ENCODE measurements around the gene SCAMP5. TPM values are rescaled to one million over a fixed set of nuclear protein-coding genes. Genes with fewer than 3 reads are reported as not detected.

The SCAMP5 gene
- total RNA-seq, 1 experiment from 2014 or later = 7.0 TPM

DNA sequence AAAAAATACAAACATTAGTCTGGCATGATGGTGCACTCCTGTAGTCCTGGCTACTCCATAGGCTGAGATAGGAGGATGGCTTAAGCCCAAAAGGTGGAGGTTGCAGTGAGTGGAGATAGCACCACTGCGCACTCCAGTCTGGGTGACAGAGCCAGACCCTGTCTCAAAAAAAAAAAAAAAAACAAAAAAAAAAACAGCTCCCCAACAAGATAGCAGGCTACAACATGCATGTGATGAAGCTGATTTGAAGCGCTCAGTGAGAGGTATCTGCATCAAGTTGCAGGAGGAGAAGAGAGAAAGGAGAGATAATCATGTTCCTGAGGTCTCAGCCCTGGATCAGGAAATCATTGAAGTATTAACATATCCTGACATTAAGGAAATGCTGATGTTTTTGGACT, 27.4 kb downstream of the SCAMP5 start:
- 0 out of 2 replicates have a peak overlapping the region, but pooled peaks have one; percentile 28 for H3K4me3 ChIP-seq (ENCODE audit: low read length)
- DNase-seq = no peak
- no peaks in the 10 kb centered on the region for H3K27me3 ChIP-seq (ENCODE audit: low read length)
- H3K9ac ChIP-seq (ENCODE audit: low read length) = peak overlapping the region; percentile 19; the same call in 1 of the 2 replicates
- TF ChIP-seq EZH2phosphoT487 (IDR thresholded peaks at IDR 0.05; ENCODE audit: borderline replicate concordance, low read length) (no peak), EZH2 (IDR thresholded peaks at IDR 0.05; ENCODE audit: low read length, unreplicated experiment) (no peak)
- TF ChIP-seq, protein P1, sequence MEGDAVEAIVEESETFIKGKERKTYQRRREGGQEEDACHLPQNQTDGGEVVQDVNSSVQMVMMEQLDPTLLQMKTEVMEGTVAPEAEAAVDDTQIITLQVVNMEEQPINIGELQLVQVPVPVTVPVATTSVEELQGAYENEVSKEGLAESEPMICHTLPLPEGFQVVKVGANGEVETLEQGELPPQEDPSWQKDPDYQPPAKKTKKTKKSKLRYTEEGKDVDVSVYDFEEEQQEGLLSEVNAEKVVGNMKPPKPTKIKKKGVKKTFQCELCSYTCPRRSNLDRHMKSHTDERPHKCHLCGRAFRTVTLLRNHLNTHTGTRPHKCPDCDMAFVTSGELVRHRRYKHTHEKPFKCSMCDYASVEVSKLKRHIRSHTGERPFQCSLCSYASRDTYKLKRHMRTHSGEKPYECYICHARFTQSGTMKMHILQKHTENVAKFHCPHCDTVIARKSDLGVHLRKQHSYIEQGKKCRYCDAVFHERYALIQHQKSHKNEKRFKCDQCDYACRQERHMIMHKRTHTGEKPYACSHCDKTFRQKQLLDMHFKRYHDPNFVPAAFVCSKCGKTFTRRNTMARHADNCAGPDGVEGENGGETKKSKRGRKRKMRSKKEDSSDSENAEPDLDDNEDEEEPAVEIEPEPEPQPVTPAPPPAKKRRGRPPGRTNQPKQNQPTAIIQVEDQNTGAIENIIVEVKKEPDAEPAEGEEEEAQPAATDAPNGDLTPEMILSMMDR (conservative IDR thresholded peaks at IDR 0.05; ENCODE audit: low read depth, low read length) = no peak
- H4K20me1 ChIP-seq (ENCODE audit: low read length) = no peaks in the 10 kb centered on the region
- no peak overlapping the region for H3K27ac ChIP-seq (ENCODE audit: low read length)
- intact Hi-C loops (cut with micrococcal nuclease) = no loop called here
- no peak for ATAC-seq
- H3K4me1 ChIP-seq (ENCODE audit: insufficient read depth, low read length) = peaks cover 17% of the 10 kb centered on the region
- peak overlapping the region; percentile 83; the same call in 1 of the 2 replicates for H3K4me2 ChIP-seq (ENCODE audit: low read length)
- no peaks in the 10 kb centered on the region for H3K9me3 ChIP-seq (ENCODE audit: low read length)
- POLR2A ChIA-PET (ENCODE audit: unreplicated experiment) = no interaction called here
- BruUV-seq (replicated peaks) = no TSS peak
- peaks cover 22% of the 10 kb centered on the region for H3K79me2 ChIP-seq (ENCODE audit: low read length)
- H3F3A ChIP-seq (ENCODE audit: low read length, unreplicated experiment) = no peaks in the 10 kb centered on the region
- H3K36me3 ChIP-seq (ENCODE audit: low read depth, low read length) = no peaks in the 10 kb centered on the region
- H2AFZ ChIP-seq (ENCODE audit: low read length) = peak overlapping the region; percentile 74
- CTCF ChIA-PET = no interaction called here
- no peaks in the 10 kb centered on the region for H3K9me2 ChIP-seq (replicated peaks; ENCODE audit: low read length)

GRCh38 chr15:75023181-75023871, 28.0 kb downstream of the SCAMP5 start, which contains the start of gene PPCDC:
TSS of gene PPCDC (plus strand) at chr15:75023590. CDS start at chr15:75028319, 4,729 bp downstream.
- Histone ChIP-seq H3K4me3 (ENCODE audit: low read length) (peak within 1 kb of the TSS; percentile 95), H3K27ac (ENCODE audit: low read length) (peak within 1 kb of the TSS; percentile 59), H3K9me3 (ENCODE audit: low read length) (no peaks in the 10 kb centered on the region), H3K9me2 (replicated peaks; ENCODE audit: low read length) (no peaks in the 10 kb centered on the region), H3K27me3 (ENCODE audit: low read length) (no peaks in the 10 kb centered on the region), H3K79me2 (ENCODE audit: low read length) (peaks cover 22% of the 10 kb centered on the region), H3K9ac (ENCODE audit: low read length) (peak within 1 kb of the TSS; percentile 100), H3K4me1 (ENCODE audit: insufficient read depth, low read length) (peaks cover 17% of the 10 kb centered on the region), H3K4me2 (ENCODE audit: low read length) (peak within 1 kb of the TSS; percentile 83), H4K20me1 (ENCODE audit: low read length) (no peaks in the 10 kb centered on the region), H2AFZ (ENCODE audit: low read length) (peak within 1 kb of the TSS; percentile 90), H3K36me3 (ENCODE audit: low read depth, low read length) (no peaks in the 10 kb centered on the region), H3F3A (ENCODE audit: low read length, unreplicated experiment) (no peaks in the 10 kb centered on the region)
- CTCF ChIA-PET = no interaction called here
- no peak for TF ChIP-seq EZH2phosphoT487 (IDR thresholded peaks at IDR 0.05; ENCODE audit: borderline replicate concordance, low read length)
- TF ChIP-seq EZH2 (IDR thresholded peaks at IDR 0.05; ENCODE audit: low read length, unreplicated experiment) = no peak
- TF ChIP-seq, protein P1 (conservative IDR thresholded peaks at IDR 0.05; ENCODE audit: low read depth, low read length) = no peak
- POLR2A ChIA-PET (ENCODE audit: unreplicated experiment) = interaction anchor here (0.5 kb wide), 1 partner anchor 179 kb away, joined by 3 read pairs; no protein-coding TSS in a partner anchor
- BruUV-seq (replicated peaks) = no TSS peak
- peak; percentile 99 for ATAC-seq
- intact Hi-C loops (cut with micrococcal nuclease) = no loop called here
- peak; percentile 97 for DNase-seq

All from PC-3 (cell line).